Sigmoid colon (tissue), 7 donors: ENCODE data around the gene KNDC1. TPM values are rescaled to one million over a fixed set of nuclear protein-coding genes. Genes with fewer than 3 reads are reported as not detected.

Experiments
- DNase-seq: peaks from one replicate; pipeline ENCODE4 v3.0.0-alpha.2; 2019
- H3K27ac ChIP-seq, 4 donors: fragments of 200-600 bp; sonication (generic); one replicate each; pipeline ENCODE4 v1.5.1; 2016 to 2019; ENCODE audit warnings: mild to moderate bottlenecking in 1 of 4
- H3K27me3 ChIP-seq, 3 donors: fragments of 200-600 bp; sonication (generic); one replicate each; pipeline ENCODE4 v1.5.1; 2019; ENCODE audit warnings: mild to moderate bottlenecking in 1 of 3
- H3K36me3 ChIP-seq, 4 donors: fragments of 200-600 bp; sonication (generic); one replicate each; pipeline ENCODE4 v1.5.1; 2016 to 2019
- H3K4me1 ChIP-seq, 4 donors: fragments of 200-600 bp; sonication (generic); one replicate each; pipeline ENCODE4 v1.5.1; 2017 to 2019
- H3K4me3 ChIP-seq, 4 donors: fragments of 200-600 bp; sonication (generic); one replicate each; pipeline ENCODE4 v1.5.1; 2017 to 2019; ENCODE audit warnings: mild to moderate bottlenecking in 2 of 4, moderate library complexity in 1 of 4
- H3K9me3 ChIP-seq, 4 donors: fragments of 200-600 bp in 3 of 4; sonication (generic) in 3 of 4; one replicate each; pipeline versions ENCODE4 v1.5.1 to v1.6.1; 2013 to 2019
- CTCF ChIP-seq, 4 experiments: fragments of 450-650 bp in 3 of 4; fragments of 200-600 bp in 1 of 4; IDR thresholded peaks; one replicate each; pipeline ENCODE4 v1.5.1; 2016 to 2019; ENCODE audit warnings: antibody characterized with exemption in 4 of 4, mild to moderate bottlenecking in 3 of 4, moderate library complexity in 2 of 4
- EP300 ChIP-seq, 4 donors: sonication (generic); formaldehyde crosslinking; IDR thresholded peaks; one replicate each; pipeline ENCODE4 v1.6.1; 2017; ENCODE audit warnings: antibody characterized with exemption in 4 of 4
- POLR2A ChIP-seq, 2 donors: fragments of 450-650 bp; IDR thresholded peaks; one replicate each; pipeline ENCODE4 v1.6.1; 2016; ENCODE audit warnings: antibody characterized with exemption in 2 of 2, mild to moderate bottlenecking in 2 of 2, moderate library complexity in 2 of 2
- POLR2AphosphoS5 ChIP-seq, 4 donors: sonication (generic); formaldehyde crosslinking; IDR thresholded peaks; one replicate each; pipeline ENCODE4 v1.6.1; 2017; ENCODE audit warnings: antibody characterized with exemption in 4 of 4
- WGBS, 2 donors: extraction: QIAGEN DNeasy Blood & Tissue Kit; methylation state at CpG; one replicate each; pipeline ENCODE4 v1.1.7; 2013; 5-methylcytosine and 5-hydroxymethylcytosine counted together
- intact Hi-C: fragments of 100-400 bp; cut with DNase I; formaldehyde crosslinking; loops from one replicate; pipeline ENCODE4 v1.15.1; 2023
- polyA plus RNA-seq, 3 donors: library from polyadenylated mRNA; stranded (reverse); fragments of 200-250 nt; gene quantifications; one replicate each; pipeline ENCODE4 v1.2.3, GENCODE V29; 2013
- total RNA-seq, 4 donors: library from RNA; depleted of rRNA; stranded (reverse); fragments of >200 nt; gene quantifications; one replicate each; pipeline ENCODE4 v1.1.0, GENCODE V29; 2016
- donor health status: healthy with polysubstance abuse.
- donor health status: Bipolar disorder and iron deficiency.
- donor health status: healthy.

Gene KNDC1
- total and polyA plus RNA-seq, 7 donors, result under 0.01 to 1.9 (median 0.26) TPM; not detected in 1

DNA sequence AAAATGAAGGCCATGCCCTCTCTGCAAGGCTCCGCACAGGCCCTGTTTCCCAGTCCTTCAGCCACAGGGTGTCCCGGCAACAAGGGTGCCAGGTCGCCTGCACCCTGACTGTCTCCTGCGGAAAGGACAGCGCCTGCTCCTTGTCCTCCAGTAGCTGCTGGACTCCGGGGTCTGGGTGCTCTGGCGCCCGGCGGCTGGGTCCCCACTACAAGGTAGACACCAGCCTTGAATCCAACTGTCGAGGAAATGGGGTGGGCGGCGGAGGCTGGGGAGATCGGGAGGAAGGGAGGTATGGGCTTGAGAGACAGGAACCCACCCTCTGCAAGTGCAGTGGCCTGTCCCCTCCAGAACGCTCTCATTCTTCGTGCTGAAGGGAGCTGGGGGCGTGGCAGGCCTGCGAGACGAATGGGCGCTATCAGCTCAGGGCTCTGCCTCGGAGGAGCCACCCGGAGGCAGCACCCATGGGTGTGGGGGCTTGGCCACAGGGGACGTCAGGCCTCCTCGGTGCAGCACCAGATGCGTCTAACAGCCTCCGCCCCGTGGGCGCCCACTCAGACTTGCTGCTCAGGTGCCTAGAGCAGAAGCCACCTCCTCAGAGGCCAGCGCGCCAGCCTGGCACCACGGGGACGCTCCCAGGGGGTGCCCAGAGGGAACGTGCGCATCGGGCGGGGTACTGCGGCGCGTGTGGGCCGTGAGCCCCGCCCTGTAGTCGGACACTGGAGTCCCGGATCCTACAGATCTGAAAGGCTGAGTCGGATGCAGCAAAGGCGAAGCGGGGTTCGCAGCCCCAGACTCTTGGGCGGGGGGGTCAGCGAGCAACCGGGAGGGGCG is 101.1 kb downstream of the KNDC1 start:
- intact Hi-C loops, result loop anchor here (1.0 to 5.0 kb wide), 2 partner anchors 47 to 116 kb away; partner anchors contain the start of genes PAOX, TUBGCP2 and ZNF511
- Histone ChIP-seq H3K4me3 (peak overlapping the region; percentile 73 to 99 (median 88)), H3K27me3 (peaks cover 0 to 9% (median 0%) of the 10 kb centered on the region in 3 donors), H3K9me3 (no peaks in the 10 kb centered on the region), H3K4me1 (peaks cover 0 to 38% (median 27%) of the 10 kb centered on the region in 4 donors), H3K27ac (peak overlapping the region; percentile 87 to 95 (median 90)), H3K36me3 (no peaks in the 10 kb centered on the region)
- no peak for TF ChIP-seq CTCF (IDR thresholded peaks at IDR 0.05)
- no peak for TF ChIP-seq POLR2A (IDR thresholded peaks at IDR 0.05)
- no peak for TF ChIP-seq EP300 (IDR thresholded peaks at IDR 0.05)
- TF ChIP-seq POLR2AphosphoS5 (IDR thresholded peaks at IDR 0.05), result no peak
- peak; percentile 82 for DNase-seq
- 16 to 22% methylated on average over 50 of the region's 50 CpGs for WGBS, 2 donors

DNA sequence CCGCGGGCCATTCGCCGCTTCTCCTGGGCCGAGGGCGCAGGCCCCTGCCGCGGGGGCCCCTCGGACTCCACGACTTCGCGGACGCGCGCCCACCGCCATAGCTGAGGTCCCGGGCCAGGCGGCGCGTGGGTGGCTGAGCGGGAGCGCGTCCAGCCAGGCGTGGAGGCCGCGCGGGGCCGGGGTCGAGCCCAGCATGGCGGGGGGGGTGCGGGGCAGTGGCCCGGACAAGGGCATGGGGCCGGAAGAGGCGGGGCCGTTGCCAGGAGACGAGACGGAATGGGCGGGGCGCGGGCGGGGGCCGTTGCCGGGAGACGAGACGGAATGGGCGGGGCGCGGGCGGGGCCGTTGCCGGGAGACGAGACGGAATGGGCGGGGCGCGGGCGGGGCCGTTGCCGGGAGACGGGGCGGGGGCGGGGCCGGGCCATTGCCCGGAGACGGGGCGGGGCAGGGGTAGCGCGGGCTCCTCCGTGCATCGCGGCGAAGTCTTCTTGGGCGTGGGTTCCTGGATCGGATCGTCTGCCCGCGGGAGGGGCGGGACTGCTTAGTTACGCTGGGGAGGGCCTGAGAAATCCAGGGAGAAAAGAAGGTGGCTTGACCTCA is 101.8 kb downstream of the KNDC1 start:
- peaks cover 0 to 38% (median 27%) of the 10 kb centered on the region in 4 donors for H3K4me1 ChIP-seq
- intact Hi-C loops, result loop anchor here (1.0 to 5.0 kb wide), 2 partner anchors 46 to 115 kb away; partner anchors contain the start of genes PAOX, TUBGCP2 and ZNF511
- no peaks in the 10 kb centered on the region for H3K36me3 ChIP-seq
- peak overlapping the region; percentile 87 to 95 (median 90) for H3K27ac ChIP-seq
- H3K4me3 ChIP-seq, result peak overlapping the region; percentile 73 to 99 (median 88)
- no peaks in the 10 kb centered on the region for H3K9me3 ChIP-seq
- 1% methylated on average over 79 of the region's 79 CpGs for WGBS, 2 donors
- TF ChIP-seq EP300 (IDR thresholded peaks at IDR 0.05) (no peak), POLR2AphosphoS5 (IDR thresholded peaks at IDR 0.05) (peak in 1 of 4 donors; percentile 68), CTCF (IDR thresholded peaks at IDR 0.05) (no peak), POLR2A (IDR thresholded peaks at IDR 0.05) (no peak)
- peak; percentile 93 for DNase-seq
- H3K27me3 ChIP-seq, result peaks cover 0 to 9% (median 0%) of the 10 kb centered on the region in 3 donors

GRCh38 chr10:133262696-133263095 is 102.7 kb downstream of the KNDC1 start:
- Histone ChIP-seq H3K36me3 (no peaks in the 10 kb centered on the region), H3K4me1 (peaks cover 0 to 32% (median 22%) of the 10 kb centered on the region in 4 donors), H3K4me3 (no peak overlapping the region), H3K27ac (no peak overlapping the region), H3K27me3 (peaks cover 0 to 2% (median 0%) of the 10 kb centered on the region in 3 donors), H3K9me3 (no peaks in the 10 kb centered on the region)
- intact Hi-C loops, result loop anchor here (5.0 kb wide), 1 partner anchor 115 kb away; the partner anchor contains the start of gene PAOX
- WGBS, 2 donors, result 30 to 81% methylated on average over 14 of the region's 14 CpGs
- TF ChIP-seq CTCF (IDR thresholded peaks at IDR 0.05) (no peak), EP300 (IDR thresholded peaks at IDR 0.05) (no peak), POLR2A (IDR thresholded peaks at IDR 0.05) (no peak), POLR2AphosphoS5 (IDR thresholded peaks at IDR 0.05) (no peak)
- no peak for DNase-seq

GRCh38 chr10:133263674-133264073 is 103.7 kb downstream of the KNDC1 start:
- intact Hi-C loops, result loop anchor here (5.0 kb wide), 1 partner anchor 114 kb away; the partner anchor contains the start of gene PAOX
- no peak overlapping the region for H3K27ac ChIP-seq
- TF ChIP-seq CTCF (IDR thresholded peaks at IDR 0.05), result no peak
- TF ChIP-seq POLR2AphosphoS5 (IDR thresholded peaks at IDR 0.05), result no peak
- TF ChIP-seq EP300 (IDR thresholded peaks at IDR 0.05), result no peak
- TF ChIP-seq POLR2A (IDR thresholded peaks at IDR 0.05), result no peak
- H3K4me1 ChIP-seq, result peaks cover 0 to 25% (median 16%) of the 10 kb centered on the region in 4 donors
- H3K4me3 ChIP-seq, result no peak overlapping the region
- H3K27me3 ChIP-seq, result no peaks in the 10 kb centered on the region
- DNase-seq, result no peak
- no peaks in the 10 kb centered on the region for H3K9me3 ChIP-seq
- 78 to 88% methylated on average over 10 of the region's 10 CpGs for WGBS, 2 donors
- no peaks in the 10 kb centered on the region for H3K36me3 ChIP-seq
